HTERT RPE-1 (cell line): ENCODE results near the gene SAP130.

ENCODE experiments used
- in situ Hi-C: fragments of 300-500 bp; cut with MboI; formaldehyde crosslinking; loops from 4 replicates; pipeline ENCODE4 v1.14.3; 2020; ENCODE audit warnings: low sequenced_read_pairs

Gene SAP130

DNA sequence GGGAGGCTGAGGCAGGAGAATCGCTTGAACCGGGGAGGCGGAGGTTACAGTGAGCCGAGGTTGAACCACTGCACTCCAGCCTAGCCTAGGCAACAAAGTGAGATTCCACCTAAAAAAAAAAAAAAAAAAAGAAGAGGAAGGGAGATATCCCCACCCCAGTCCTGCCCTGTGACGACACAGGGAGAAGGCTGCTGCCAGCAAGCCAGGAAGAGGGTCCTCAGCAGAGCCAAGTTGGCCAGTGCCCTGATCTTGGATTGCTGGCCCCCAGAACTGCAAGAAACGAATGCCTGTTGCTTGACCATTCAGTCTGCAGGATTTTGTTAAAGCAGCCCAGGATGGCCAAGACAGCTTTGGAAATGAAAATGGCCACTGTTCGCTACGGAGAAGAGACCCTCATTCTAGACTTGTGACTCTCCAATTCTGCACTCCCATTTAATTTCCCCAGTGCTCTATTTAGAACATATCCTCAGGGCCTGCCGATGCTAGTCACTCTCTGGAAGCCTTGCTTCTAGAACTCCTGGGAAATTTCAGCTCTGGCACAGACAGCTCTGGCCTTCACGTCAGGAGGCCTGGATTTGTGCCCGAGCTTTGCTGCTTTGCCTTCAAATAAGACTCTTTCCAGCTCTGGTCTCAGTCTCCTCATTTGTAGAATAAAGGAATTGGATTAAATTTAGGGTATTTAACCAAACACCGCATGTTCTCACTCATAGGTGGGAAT lies 126.4 kb downstream of the SAP130 start:
- in situ Hi-C loops = no loop called here

DNA sequence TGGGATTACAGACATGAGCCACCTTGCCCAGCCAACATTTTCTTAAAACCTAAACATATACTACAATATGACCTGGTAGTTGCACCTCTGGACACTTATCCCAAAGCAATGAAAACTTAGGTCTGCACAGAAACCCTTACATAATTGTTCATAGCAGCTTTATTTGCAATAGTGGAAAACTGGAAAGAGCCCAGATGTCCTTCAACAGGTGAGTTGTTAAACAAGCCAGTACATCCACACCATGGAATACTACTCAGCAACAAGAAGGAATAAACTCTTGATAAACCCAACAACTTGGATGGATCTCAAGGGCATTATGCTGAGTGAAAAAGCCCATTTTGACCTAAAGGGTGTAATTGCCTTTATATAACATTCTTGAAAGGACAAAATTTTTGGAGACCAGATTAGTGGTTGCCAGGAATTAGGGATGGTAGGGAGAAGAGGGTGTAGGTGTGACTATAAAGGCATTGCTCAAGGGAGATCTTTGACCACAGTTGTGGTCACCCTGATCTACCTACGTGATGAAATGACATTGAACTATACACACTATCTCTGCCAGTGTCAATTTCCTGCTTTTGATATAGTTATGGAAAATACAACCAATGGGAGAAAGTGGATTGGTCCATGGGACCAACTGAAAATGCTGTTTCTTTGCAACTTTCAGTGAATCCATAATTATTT lies 130.2 kb downstream of the SAP130 start:
- in situ Hi-C loops = no loop called here

DNA sequence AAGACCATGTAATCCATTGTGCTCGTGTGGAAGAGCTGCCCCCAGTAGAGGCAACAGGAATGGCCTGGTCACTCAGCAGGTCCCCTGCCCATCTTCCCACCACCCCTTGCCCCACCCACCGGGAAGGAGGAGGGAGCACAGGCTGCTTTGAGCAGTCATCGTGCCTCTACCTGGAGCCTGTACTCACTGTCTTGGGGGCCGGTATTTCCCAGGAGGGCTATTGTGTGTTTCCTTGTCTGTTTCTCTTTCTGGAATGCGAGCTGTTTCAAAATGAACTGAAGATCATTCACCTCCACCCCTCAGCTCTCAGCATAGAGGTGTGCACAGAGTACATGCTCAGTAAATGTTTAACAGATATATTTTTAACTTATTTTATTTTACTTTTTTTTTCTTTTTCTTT lies 134.4 kb downstream of the SAP130 start:
- in situ Hi-C loops = no loop called here

DNA sequence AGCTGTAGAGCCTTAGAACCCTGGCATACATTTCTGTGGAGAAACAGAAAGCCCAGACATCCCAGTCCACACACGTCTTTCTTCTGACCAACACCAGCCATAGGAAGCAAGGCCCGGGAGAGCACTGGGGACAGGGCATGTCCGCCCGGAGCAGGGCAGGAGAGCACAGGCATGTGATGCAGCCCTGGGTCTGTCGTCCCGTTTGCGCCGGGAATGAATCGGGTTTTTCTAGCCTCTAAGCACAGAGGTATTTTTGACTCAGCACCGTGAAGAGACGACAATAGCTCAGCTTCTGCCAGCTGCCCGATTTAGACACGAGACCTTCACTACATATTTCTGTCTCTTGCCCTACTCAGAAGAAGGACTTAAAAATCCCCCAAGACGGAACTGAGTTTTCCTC lies 134.8 kb downstream of the SAP130 start:
- in situ Hi-C loops = no loop called here

DNA sequence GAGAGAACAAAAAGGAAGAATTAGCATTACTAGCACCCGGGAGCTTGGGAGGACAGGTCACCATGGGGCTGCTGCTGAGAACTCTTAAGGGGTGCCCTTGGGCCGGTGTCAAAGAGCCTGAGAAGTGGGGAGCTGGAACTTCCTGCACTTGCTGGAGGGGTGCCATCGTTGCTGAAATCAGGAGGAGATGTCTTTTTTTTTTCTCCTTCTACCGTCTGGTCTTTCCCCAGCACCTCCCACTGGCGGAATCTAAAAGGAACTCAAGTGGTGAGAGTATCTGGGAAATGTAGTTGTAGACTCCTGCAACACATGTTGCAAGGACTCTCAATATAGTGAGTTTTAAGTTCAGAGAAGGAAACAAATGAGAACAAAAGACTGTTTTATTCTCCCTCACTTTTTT lies 136.0 kb downstream of the SAP130 start:
- in situ Hi-C loops = no loop called here
